HG02678 (cell line): ENCODE data around the gene CHST5.
"Not testable (repeated sequence)": the region's sequence is repeated elsewhere in the genome, so short reads cannot be mapped to it uniquely, and the experiment has no call there.

Experiments used
- ATAC-seq: cut with Tn5 transposase; IDR thresholded peaks from one replicate; pipeline ENCODE4 v1.9.1; 2021; ENCODE audit warnings: mild to moderate bottlenecking, moderate library complexity; ENCODE audit not compliant: unreplicated experiment

The CHST5 gene

DNA sequence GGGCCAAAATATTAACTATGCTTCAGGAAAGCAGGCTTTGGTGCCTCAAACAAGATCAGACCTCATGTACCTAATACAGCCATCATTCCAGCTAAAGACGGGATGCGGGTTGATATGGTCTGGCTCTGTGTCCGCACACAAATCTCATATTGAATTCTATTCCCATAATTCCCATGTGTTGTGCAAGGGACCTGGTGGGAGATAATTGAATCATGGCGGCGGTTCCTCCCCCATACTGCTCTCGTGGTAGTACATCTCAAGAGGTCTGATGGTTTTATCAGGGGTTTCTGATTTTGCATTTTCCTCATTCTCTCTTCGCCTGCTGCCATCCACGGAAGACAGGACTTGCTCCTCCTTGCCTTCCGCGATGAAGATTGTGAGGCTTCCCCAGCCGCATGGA is 21.6 kb downstream of the CHST5 start:
- no peak for ATAC-seq

GRCh38 chr16:75506574-75506973 is 29.3 kb downstream of the CHST5 start:
- no peak for ATAC-seq

DNA sequence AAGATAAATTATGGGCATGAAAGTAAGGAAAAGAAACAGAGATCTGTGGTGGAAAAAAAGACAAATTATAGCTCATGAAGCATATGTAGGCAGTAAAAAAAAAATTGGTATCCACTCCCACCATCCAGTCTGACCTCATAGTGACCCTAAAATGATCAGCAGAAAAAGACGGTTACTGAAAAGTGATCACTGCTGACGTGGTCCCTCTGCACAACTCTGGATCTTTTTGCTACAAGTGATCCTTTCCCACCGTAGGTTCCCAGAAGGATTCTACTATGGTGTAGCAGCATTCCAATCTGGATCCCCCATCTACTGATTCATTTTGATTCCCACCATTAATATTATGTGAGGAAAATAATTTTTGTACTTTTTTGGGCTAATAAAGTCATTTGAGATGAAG is 29.8 kb downstream of the CHST5 start:
- ATAC-seq: no peak

DNA sequence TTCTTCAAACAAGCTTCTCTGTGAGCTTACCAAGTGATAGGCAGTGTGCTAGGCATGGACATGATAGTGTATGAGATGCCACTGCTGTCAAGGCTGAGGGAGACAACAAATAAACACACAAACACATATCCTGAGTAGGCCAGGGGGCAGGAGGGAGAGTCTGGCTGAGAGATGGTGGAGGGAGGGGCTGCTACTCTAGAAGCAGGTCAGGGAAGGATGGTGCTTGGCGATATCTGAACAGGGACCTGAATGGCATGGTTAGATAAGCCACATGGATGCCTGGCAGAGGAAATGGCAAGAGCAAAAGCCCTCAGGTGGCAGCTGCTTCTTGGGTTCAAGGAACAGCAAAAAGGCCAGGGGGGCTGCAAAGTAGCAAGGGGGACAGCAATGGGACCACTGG is 32.1 kb downstream of the CHST5 start:
- no peak for ATAC-seq

- no peak for ATAC-seq
Observed at GRCh38 chr16:75502916-75503605, 32.8 kb downstream of the CHST5 start.

DNA sequence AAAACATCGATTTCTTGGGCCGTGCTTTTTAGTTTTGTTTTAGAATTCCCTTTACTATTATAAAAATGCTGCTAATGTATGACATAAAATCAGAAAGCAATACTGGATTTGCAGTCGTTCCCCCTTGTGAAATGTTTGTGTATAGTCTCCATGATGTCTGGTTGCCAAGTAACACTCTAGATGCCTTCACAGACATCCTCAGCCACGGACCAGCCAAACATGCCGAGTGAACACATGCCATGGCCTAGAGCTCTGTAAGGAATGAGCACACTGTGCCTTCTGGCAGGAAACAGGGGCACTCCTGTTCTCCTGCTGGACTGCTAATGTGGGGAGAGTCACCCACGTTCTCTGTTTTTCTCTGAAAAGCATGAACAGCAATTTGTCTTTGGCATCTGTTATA is 34.1 kb downstream of the CHST5 start:
- not testable (repeated sequence) for ATAC-seq

- no peak for ATAC-seq
Observed at GRCh38 chr16:75501359-75501758, 34.5 kb downstream of the CHST5 start.

- ATAC-seq: not testable (repeated sequence)
Observed at GRCh38 chr16:75498605-75499322, 37.1 kb downstream of the CHST5 start.

DNA sequence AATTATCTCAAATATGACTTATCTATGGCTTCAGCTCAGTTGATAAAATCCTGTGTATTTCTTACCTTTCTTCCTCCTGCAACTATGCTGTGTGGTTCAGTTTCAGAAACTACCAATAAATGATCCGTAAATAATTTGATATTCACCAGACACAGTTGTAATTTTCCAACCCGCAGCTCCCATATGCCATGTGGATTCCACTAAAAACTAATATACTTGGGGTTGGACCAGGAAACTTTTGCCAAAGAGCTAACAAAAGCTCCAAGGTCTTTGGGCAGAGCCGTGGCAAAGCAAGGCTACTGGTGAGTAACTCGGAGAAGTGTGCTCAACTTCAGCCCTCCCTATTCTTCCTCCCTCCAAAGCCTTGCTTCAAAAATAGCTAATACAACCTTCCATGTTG is 38.4 kb downstream of the CHST5 start:
- ATAC-seq: no peak

DNA sequence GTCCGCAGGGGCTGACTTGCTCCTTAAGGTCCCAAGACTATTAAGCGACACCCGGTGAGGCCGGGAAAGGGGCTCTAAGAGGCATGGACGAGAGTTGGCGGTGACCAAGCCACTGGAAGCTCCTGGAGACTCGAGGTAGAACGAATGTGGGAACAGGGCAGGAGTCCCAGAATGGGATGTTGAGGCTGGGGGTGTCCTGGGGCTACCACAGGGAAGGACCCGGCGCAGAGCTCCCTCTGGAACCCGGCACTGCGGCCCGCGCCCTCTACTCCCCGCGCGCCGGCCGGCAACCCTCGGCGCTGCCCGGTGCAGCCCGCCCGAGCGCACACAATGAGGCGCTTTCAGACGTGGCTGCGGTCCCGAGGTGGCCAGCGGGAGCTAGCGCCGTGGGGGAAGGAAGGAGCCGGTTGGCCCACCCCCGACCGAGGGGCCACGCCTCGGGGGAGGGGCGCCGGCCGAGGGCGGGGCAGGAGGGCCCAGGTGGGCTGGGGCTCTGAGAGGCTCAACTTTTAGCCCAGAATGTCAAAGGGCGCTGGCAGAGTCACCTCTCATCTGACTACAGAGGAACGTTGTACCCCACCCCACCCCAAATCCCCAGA is 40.7 kb downstream of the CHST5 start, which contains the start of gene CHST6:
Gene CHST6, minus strand, starts transcription at position 366 of the 599 bp plus-strand sequence. CDS start 15,613 bp downstream, outside the sequence.
- peak; percentile 80 for ATAC-seq

- no peak for ATAC-seq
Observed at GRCh38 chr16:75494661-75495075, 41.2 kb downstream of the CHST5 start.

GRCh38 chr16:75494184-75494583 is 41.7 kb downstream of the CHST5 start:
- no peak for ATAC-seq

DNA sequence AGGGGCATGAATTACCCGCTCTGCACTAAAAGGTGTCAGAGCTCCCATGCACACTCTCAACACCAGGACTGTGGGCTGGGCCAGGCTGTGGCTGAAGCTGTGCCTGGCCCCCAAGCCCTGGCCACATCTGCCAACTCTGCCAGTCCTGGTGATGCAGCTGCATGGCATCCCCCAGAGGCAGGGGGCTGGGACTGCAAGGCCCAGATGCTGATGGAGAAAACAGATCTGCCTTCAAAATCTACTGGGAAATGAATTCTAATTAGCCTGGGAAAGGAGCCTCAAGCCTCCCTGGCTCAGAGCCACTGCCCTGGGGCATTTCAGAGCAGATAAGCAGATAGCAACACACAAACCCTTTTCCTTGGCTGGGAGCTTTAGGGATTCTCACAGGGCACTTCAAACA is 44.0 kb downstream of the CHST5 start:
- ATAC-seq: no peak

DNA sequence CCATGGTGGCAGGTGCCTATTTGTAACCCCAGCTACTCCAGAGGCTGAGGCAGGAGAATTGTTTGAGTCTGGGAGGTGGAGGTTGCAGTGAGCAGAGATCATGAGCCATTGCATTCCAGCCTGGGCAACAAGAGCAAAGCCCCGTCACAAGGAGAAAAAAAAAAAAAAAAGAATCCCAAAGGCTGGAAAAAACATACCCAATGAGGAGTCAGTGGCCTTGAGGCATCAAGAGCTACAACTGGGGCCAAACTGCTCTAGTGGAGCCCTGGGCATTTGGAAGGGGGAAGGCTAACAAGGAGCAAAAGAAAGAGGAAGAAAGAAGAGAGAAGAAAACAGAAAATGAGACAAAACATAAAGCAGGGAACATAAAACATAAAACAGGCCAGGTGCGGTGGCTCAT is 47.6 kb downstream of the CHST5 start:
- no peak for ATAC-seq

DNA sequence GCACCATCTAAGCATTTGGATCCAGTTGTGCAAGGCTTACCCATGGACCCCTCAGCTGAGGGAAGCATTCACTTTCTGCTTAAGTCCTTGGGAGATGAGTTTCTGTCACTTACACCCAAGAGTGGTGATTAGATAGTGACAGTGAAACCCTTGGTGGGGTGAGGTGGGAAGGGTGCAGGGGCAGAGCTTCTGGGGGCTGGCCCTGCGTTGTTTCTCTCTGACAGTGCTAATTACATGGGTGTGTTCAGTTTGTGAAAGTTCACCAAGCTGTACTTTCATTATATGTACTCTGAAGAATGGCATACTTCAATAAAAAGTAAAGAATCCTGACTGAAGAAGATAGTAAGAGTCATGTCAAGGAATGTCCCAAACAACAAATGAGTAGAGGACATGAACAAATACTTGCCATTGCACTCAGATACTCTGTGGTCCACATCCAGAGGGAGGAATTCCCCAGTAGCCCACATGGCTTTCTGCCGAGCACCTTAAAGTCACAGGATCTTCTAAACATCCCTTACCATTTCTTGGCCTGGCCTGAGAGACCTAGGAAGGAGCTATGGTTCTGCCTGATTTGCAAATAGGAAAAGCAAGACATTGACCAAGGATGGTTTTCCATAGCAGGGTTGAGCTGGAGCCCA is 49.1 kb downstream of the CHST5 start:
- ATAC-seq: peak; percentile 60

GRCh38 chr16:75486014-75486675 is 49.8 kb downstream of the CHST5 start:
- ATAC-seq: no peak

GRCh38 chr16:75485230-75486013 is 50.5 kb downstream of the CHST5 start:
- no peak for ATAC-seq

GRCh38 chr16:75483222-75483621 is 52.7 kb downstream of the CHST5 start:
- no peak for ATAC-seq

- ATAC-seq: no peak
Observed at GRCh38 chr16:75482434-75483205, 53.3 kb downstream of the CHST5 start.
